H9 (cell line): ENCODE data around the gene SH3GL2. TPM values are rescaled to one million over a fixed set of nuclear protein-coding genes. Genes with fewer than 3 reads are reported as not detected.

ENCODE experiments used
- DNase-seq: peaks from one replicate; pipeline ENCODE4 v3.0.0-alpha.2; 2017
- H2AFZ ChIP-seq: one replicate; pipeline ENCODE4 v1.6.1; 2013; ENCODE audit warnings: mild to moderate bottlenecking, low read length, control low read depth, moderate library complexity
- H2AK5ac ChIP-seq: 2 replicates; pipeline ENCODE4 v1.6.1; 2013; ENCODE audit warnings: low read length, control low read depth, mixed read lengths; ENCODE audit not compliant: insufficient read length
- H2BK120ac ChIP-seq: one replicate; pipeline ENCODE4 v1.6.1; 2013; ENCODE audit warnings: low read depth, mild to moderate bottlenecking, low read length, control low read depth, inconsistent platforms; ENCODE audit not compliant: poor library complexity, severe bottlenecking
- H2BK12ac ChIP-seq: 2 replicates; pipeline ENCODE4 v1.6.1; 2013; ENCODE audit warnings: low read length, control low read depth, mixed read lengths, low read depth; ENCODE audit not compliant: insufficient read length
- H2BK15ac ChIP-seq: 2 replicates; pipeline ENCODE4 v1.6.1; 2013; ENCODE audit warnings: low read depth, low read length, control low read depth
- H2BK20ac ChIP-seq: one replicate; pipeline ENCODE4 v1.6.1; 2013; ENCODE audit warnings: low read depth, mild to moderate bottlenecking, low read length, control low read depth, inconsistent platforms; ENCODE audit not compliant: poor library complexity, severe bottlenecking
- H2BK5ac ChIP-seq: 2 replicates; pipeline ENCODE4 v1.6.1; 2013; ENCODE audit warnings: low read length, control low read depth, mixed read lengths; ENCODE audit not compliant: insufficient read length
- H3K14ac ChIP-seq: 2 replicates; pipeline ENCODE4 v1.6.1; 2013; ENCODE audit warnings: low read length, control low read depth; ENCODE audit not compliant: insufficient read depth
- H3K18ac ChIP-seq: 2 replicates; pipeline ENCODE4 v1.6.1; 2013; ENCODE audit warnings: low read depth, mild to moderate bottlenecking, mixed read lengths, low read length, control low read depth; ENCODE audit not compliant: insufficient read length
- H3K23ac ChIP-seq: 2 replicates; pipeline ENCODE4 v1.6.1; 2013; ENCODE audit warnings: low read length, control low read depth, mixed read lengths, low read depth; ENCODE audit not compliant: insufficient read length
- H3K23me2 ChIP-seq: 2 replicates; pipeline ENCODE4 v1.6.1; 2013; ENCODE audit warnings: low read depth, mild to moderate bottlenecking, mixed read lengths, low read length, control low read depth; ENCODE audit not compliant: insufficient read length, poor library complexity, severe bottlenecking
- H3K27ac ChIP-seq: 2 replicates; pipeline ENCODE4 v1.5.1; 2013; ENCODE audit warnings: low read length, control low read depth, mixed read lengths, low read depth; ENCODE audit not compliant: insufficient read length
- H3K27me3 ChIP-seq: 2 replicates; pipeline ENCODE4 v1.6.1; 2013; ENCODE audit warnings: low read length, control low read depth, inconsistent platforms; ENCODE audit not compliant: insufficient read depth
- H3K4ac ChIP-seq: 2 replicates; pipeline ENCODE4 v1.6.1; 2013; ENCODE audit warnings: low read depth, mild to moderate bottlenecking, control low read depth, inconsistent platforms, low read length, moderate library complexity
- H3K4me1 ChIP-seq: 2 replicates; pipeline ENCODE4 v1.6.1; 2013; ENCODE audit warnings: low read length, control low read depth, inconsistent platforms; ENCODE audit not compliant: insufficient read depth
- H3K4me2 ChIP-seq: 2 replicates; pipeline ENCODE4 v1.6.1; 2013; ENCODE audit warnings: low read length, control low read depth, mixed read lengths; ENCODE audit not compliant: insufficient read length, insufficient read depth
- H3K56ac ChIP-seq: 2 replicates; pipeline ENCODE4 v1.6.1; 2013; ENCODE audit warnings: low read depth, mild to moderate bottlenecking, mixed read lengths, low read length, control low read depth; ENCODE audit not compliant: insufficient read length
- H3K79me1 ChIP-seq: 2 replicates; pipeline ENCODE4 v1.6.1; 2013; ENCODE audit warnings: low read depth, mild to moderate bottlenecking, moderate library complexity, low read length, control low read depth, inconsistent platforms; ENCODE audit not compliant: insufficient read depth, poor library complexity, severe bottlenecking
- H3K79me2 ChIP-seq: 2 replicates; pipeline ENCODE4 v1.6.1; 2013; ENCODE audit warnings: low read length, control low read depth, inconsistent platforms; ENCODE audit not compliant: insufficient read depth
- H3K9ac ChIP-seq: 2 replicates; pipeline ENCODE4 v1.6.1; 2013; ENCODE audit warnings: low read length, control low read depth, mixed read lengths; ENCODE audit not compliant: insufficient read length; ENCODE audit errors: extremely low read depth
- H3K9me3 ChIP-seq: one replicate; pipeline ENCODE4 v1.6.1; 2013; ENCODE audit warnings: low read depth, low read length, inconsistent platforms; ENCODE audit not compliant: control insufficient read depth
- H3T11ph ChIP-seq: one replicate; pipeline ENCODE4 v1.6.1; 2013; ENCODE audit warnings: mild to moderate bottlenecking, low read length, control low read depth, inconsistent platforms
- H4K20me1 ChIP-seq: one replicate; pipeline ENCODE4 v1.6.1; 2013; ENCODE audit not compliant: control insufficient read depth, insufficient read length, insufficient read depth
- H4K5ac ChIP-seq: 2 replicates; pipeline ENCODE4 v1.6.1; 2013; ENCODE audit warnings: low read depth, mild to moderate bottlenecking, mixed read lengths, low read length, control low read depth; ENCODE audit not compliant: insufficient read length
- H4K8ac ChIP-seq: replicated peaks from 2 replicates; pipeline ENCODE4 v1.6.1; 2013; ENCODE audit warnings: low read length, control low read depth, mixed read lengths, low read depth; ENCODE audit not compliant: insufficient read length
- H4K91ac ChIP-seq: 2 replicates; pipeline ENCODE4 v1.6.1; 2013; ENCODE audit warnings: low read depth, mild to moderate bottlenecking, moderate library complexity, mixed read lengths, low read length, control low read depth; ENCODE audit not compliant: insufficient read length
- H3K27ac Mint-ChIP-seq, 3 experiments: 2 replicates in 2 of 3; 3 replicates in 1 of 3; pipeline ENCODE4 v1.8.0; 2020 to 2021; ENCODE audit warnings: mixed read lengths in 3 of 3, mild to moderate bottlenecking in 1 of 3, moderate library complexity in 1 of 3
- H3K27me3 Mint-ChIP-seq: 2 replicates; pipeline ENCODE4 v1.8.0; 2021; ENCODE audit warnings: low read depth, mild to moderate bottlenecking, moderate library complexity, mixed read lengths
- H3K36me3 Mint-ChIP-seq, 3 experiments: 2 replicates in 2 of 3; 3 replicates in 1 of 3; pipeline ENCODE4 v1.8.0; 2020 to 2021; ENCODE audit warnings: low read depth in 3 of 3, mixed read lengths in 3 of 3; ENCODE audit not compliant: insufficient read depth in 1 of 3
- H3K4me1 Mint-ChIP-seq, 2 experiments: 2 replicates each; pipeline ENCODE4 v1.8.0; 2020; ENCODE audit warnings: mixed read lengths in 2 of 2
- H3K4me3 Mint-ChIP-seq, 2 experiments: 2 replicates in 1 of 2; 3 replicates in 1 of 2; pipeline ENCODE4 v1.8.0; 2020 to 2021; ENCODE audit warnings: mild to moderate bottlenecking in 2 of 2, mixed read lengths in 2 of 2, moderate library complexity in 1 of 2
- H3K9me3 Mint-ChIP-seq, 2 experiments: 2 replicates in 1 of 2; 3 replicates in 1 of 2; pipeline ENCODE4 v1.8.0; 2020; ENCODE audit warnings: mild to moderate bottlenecking in 2 of 2, mixed read lengths in 2 of 2, moderate library complexity in 1 of 2
- WGBS: extraction: QIAGEN DNeasy Blood & Tissue Kit; methylation state at CpG from one replicate; pipeline ENCODE4 v1.1.7; 2013; ENCODE audit warnings: missing lambda C conversion rate, low lambda C conversion rate, mixed read lengths; ENCODE audit not compliant: insufficient read length; ENCODE audit errors: extremely low coverage; 5-methylcytosine and 5-hydroxymethylcytosine counted together
- total RNA-seq: library from RNA; stranded (reverse); gene quantifications from 2 replicates; pipeline ENCODE4 v1.2.1, GENCODE V29; 2021
- TF ChIP-seq, protein P1 (sequence below): fragments of 200-600 bp; sonication (generic); conservative IDR thresholded peaks from 3 replicates; pipeline ENCODE4 v1.8.0; 2021; ENCODE audit warnings: antibody characterized with exemption, mild to moderate bottlenecking

Gene SH3GL2
- total RNA-seq, 1 experiment from 2014 or later = 6.5 TPM

DNA sequence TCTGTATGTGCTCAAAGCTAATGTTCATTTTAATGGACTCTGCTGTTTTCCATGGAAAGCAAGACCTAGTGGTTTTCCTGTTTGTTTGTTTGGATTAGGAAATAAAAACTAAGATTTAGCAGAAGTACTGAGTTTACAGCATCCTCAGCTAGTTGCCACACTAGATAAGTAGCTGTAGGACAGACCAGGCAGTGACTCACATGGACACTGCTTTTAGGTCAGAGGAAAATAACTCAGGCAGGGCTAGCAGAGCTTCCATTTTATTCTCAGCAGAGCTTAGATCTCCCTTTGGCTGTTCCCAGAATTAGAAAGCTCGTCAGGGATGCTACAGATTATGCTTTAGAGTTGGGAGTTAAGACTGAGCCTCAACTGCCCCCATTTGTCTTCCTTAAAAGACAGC, 204.4 kb downstream of the SH3GL2 start:
- Histone ChIP-seq H2BK120ac (no peak overlapping the region), H2AFZ (no peak overlapping the region), H3K27me3 (no peaks in the 10 kb centered on the region), H4K5ac (no peak overlapping the region), H3K9me3 (no peaks in the 10 kb centered on the region), H3K56ac (no peak overlapping the region), H3K27ac (no peak overlapping the region), H3K23me2 (no peaks in the 10 kb centered on the region), H4K20me1 (no peaks in the 10 kb centered on the region), H3K79me1 (no peaks in the 10 kb centered on the region), H3K9ac (no peak overlapping the region), H4K91ac (no peak overlapping the region), H2BK20ac (no peak overlapping the region), H2BK15ac (no peak overlapping the region), H3K14ac (no peak overlapping the region), H2AK5ac (no peak overlapping the region), H2BK12ac (no peak overlapping the region), H4K8ac (no peak overlapping the region), H3K23ac (no peak overlapping the region), H3K4me1 (no peaks in the 10 kb centered on the region), H3T11ph (no peak overlapping the region), H2BK5ac (no peak overlapping the region), H3K4ac (no peak overlapping the region), H3K18ac (no peak overlapping the region), H3K4me2 (no peak overlapping the region), H3K79me2 (no peaks in the 10 kb centered on the region)
- DNase-seq = no peak
- Mint-ChIP-seq H3K4me1 (0 out of 4 replicates have a peak, but pooled peaks cover 0 to 2% of the 10 kb centered on the region in 2 experiments), H3K4me3 (no peak overlapping the region), H3K27ac (no peak overlapping the region), H3K27me3 (no peaks in the 10 kb centered on the region; the same call in 1 of the 2 replicates), H3K36me3 (no peaks in the 10 kb centered on the region), H3K9me3 (no peaks in the 10 kb centered on the region)
- no CpG with 5 or more reads among the region's 1 CpG for WGBS
- TF ChIP-seq, protein P1, sequence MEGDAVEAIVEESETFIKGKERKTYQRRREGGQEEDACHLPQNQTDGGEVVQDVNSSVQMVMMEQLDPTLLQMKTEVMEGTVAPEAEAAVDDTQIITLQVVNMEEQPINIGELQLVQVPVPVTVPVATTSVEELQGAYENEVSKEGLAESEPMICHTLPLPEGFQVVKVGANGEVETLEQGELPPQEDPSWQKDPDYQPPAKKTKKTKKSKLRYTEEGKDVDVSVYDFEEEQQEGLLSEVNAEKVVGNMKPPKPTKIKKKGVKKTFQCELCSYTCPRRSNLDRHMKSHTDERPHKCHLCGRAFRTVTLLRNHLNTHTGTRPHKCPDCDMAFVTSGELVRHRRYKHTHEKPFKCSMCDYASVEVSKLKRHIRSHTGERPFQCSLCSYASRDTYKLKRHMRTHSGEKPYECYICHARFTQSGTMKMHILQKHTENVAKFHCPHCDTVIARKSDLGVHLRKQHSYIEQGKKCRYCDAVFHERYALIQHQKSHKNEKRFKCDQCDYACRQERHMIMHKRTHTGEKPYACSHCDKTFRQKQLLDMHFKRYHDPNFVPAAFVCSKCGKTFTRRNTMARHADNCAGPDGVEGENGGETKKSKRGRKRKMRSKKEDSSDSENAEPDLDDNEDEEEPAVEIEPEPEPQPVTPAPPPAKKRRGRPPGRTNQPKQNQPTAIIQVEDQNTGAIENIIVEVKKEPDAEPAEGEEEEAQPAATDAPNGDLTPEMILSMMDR = no peak
